ENCODE results near the gene EBF3.
A peak's percentile ranks its signal among the peaks of the same experiment; 100 is the strongest.

The EBF3 gene

DNA sequence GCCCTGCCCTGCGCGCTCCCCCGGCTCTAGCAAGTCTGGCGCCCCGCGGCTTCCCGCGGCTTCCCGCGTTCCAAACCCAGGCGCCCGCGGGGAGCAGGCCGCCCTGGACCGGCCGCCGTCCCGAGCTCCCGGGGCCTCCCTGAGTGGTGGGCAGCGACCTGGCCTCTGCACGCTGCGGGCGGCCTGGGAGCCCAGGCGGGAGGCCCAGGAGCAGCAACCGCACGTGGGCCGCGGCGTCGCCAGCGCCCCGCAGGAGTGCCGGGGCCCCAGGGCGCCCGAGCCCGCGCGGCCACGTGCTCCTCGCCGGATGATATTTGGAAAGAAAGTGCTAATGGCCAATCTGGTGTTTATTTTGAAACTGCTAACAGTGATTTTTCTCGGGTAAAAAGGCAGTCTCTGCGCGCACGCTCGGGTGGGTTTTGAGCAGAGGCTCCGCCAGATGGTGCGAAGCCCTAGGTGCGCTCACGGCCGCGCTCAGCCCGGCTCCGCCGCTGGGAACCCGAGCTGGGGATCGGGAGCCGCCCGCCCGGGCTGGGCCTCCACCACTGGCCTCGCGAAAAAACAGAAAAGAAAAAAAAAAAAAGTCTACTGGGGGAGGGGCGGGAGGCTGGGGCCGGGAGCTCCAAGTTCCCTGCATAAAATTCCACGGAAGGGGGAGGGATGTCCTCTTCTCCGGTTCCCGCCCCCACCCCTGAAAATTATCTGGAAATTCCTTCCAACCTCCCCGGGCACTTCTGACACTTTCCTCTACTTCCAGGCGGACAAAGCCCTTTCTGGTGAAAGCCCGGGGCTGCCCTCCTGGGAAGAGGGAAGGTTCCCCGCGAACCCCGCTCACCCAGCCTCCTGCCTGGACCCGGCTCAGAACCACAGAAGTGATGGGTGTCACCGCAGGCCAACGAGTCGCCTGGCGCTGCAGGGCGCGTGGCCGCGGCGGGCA, 4.3 kb downstream of the EBF3 start:
- DNase-seq (ENCODE audit: low spot score) (no peak), FAIRE-seq (no peak)

DNA sequence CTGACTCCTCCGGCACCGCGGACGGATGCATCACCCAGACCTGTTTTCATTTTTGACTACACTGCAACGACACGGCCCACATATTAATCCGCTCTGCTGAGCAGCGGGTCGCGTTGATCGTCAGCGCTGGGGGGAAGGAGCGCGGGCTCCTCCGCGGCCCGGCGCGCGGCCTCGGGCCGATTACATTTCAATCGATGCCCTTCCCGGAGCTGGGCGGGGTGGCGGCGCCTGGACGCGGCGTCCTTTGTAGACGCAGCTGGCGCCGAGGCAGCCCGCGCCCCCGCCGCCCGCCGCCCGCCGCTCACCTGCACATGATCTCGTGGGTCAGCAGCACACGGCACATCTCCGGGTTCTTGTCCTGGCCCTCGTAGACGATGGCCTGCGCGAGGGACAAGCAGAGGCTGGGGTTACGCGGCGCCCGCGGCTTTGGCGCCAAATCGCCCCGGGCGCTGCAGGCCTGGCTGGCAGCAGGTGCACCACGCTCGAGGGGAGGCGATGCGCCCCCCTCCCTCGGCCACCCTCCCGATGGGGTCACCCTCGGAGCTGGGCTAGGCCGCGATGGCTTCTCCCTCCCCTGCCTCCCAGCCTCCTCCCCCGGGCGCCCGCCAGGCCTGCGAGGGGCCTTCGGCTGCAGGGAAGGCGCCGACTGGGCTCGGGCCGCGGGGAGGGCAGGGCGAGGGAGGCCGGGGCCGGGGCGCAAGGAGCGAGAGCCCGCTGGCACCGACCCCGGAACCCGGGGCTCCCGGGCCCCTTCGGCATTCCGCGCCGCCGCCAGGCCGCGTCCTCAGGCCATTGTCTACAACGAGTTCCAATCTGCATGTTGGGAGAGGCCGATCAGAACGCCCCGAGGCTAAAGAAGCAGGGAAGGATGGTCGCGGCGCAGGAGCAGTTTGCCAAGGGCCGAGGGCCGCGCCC, 5.2 kb downstream of the EBF3 start:
- no peak for DNase-seq (ENCODE audit: low spot score)
- FAIRE-seq, result no peak

DNA sequence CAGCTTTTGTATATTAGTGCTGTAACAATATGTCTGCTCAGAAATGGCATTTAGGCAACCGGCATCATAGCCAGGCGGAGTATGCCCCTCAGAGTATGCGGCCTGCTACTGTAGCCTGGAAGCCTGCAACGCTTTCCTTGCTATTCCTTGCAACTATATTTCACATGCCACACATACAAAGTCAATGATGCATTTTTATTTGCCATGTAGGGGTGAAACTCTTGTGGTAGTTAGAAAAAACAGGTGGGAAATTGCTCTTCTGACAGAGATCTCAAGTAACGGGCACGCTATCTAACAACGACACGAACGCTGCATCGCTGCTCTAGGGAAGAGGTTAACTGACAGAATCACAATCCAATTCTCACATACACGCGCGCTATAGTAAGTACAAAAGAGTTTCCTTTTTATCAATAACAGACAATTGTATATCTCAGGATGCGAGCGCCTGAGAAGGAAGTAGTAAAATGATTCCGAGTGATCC, 5.9 kb downstream of the EBF3 start:
- no peak for DNase-seq (ENCODE audit: low spot score)
- no peak for FAIRE-seq

DNA sequence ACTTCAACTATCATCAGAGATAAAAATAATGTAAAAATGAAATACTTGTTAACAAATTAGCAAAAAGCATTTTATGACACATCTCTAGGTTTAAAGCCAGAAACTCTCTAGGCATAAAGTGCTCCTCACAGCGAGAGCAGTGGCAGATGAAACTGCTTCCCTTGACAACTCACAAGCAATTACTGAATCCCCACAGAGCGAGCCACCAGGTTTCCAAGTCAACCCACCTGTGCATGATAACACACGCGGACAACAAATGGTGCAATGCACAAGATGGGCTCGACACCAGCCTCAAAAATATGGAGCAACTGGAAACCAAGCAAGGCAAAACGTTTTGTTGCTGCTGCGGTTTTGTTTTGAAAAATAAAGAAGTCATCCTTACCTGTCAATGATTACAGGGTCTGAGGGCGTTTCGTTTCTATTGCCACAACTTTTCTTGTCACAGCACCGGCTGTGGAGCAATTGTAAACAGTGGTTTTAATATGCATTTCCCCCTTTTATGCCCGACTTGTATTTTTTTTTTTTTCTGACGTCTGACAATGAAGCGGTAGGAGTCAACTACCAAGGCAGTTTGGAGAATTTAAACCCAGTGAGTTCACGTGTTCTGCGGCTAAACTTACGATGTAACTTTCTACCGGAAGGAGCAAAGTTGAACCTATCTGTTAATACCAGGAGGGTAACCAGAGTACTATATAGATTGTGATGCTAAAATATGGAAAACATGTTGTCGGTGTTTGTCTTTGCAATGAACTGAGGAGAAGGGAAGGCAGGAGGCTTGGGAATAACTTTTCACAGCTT, 7.0 kb downstream of the EBF3 start:
- FAIRE-seq (no peak), DNase-seq (ENCODE audit: low spot score) (no peak)

DNA sequence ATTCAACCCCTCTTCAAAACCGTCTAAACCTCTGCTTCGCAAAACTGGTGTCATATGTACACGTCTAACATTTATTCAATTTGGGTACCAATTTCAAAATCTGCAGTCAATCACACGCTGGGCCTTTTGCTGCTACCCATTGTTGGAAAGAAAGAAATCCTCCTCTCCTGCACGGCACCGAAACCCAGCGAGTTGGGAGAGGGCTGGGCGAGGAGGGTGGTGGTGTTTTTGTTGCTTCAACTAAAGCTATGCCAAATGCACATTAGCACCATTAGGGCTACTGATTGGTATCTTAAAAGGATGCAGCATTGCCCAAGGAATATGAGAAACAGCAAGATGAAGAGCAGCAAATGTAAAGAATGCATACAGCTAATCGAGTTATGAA, 7.8 kb downstream of the EBF3 start:
- DNase-seq (ENCODE audit: low spot score) (no peak), FAIRE-seq (no peak)

DNA sequence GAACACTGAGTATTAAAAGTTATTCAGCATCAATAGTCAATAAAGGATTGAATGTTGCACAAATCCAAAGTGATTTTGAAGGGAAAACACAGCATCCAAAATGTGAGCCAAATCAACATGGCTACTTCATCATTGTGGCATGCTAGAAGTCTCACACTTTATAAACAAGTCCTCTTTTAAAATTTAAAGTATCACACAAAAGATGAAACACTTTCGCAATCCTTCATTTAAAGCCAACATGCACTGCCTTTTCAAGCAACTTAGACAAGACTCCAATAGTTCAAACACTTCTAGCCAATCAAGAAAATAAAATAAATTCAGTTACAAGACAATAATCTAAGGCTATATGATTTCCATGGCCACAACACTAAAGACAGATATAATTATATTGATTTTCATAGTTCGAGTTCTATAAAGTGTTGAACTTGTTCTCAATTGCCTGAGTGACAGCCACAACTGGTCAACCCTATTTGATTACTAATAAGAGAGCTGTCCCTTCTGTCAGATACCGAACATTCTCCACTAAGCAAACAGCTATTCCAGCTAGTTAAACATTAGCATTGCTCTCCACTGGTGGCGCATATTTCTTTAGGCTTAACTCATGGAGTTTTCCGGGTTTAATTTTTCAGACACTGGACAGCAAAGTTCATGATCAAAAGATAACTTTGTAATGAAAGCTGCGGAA, 8.3 kb downstream of the EBF3 start:
- FAIRE-seq, result no peak

DNA sequence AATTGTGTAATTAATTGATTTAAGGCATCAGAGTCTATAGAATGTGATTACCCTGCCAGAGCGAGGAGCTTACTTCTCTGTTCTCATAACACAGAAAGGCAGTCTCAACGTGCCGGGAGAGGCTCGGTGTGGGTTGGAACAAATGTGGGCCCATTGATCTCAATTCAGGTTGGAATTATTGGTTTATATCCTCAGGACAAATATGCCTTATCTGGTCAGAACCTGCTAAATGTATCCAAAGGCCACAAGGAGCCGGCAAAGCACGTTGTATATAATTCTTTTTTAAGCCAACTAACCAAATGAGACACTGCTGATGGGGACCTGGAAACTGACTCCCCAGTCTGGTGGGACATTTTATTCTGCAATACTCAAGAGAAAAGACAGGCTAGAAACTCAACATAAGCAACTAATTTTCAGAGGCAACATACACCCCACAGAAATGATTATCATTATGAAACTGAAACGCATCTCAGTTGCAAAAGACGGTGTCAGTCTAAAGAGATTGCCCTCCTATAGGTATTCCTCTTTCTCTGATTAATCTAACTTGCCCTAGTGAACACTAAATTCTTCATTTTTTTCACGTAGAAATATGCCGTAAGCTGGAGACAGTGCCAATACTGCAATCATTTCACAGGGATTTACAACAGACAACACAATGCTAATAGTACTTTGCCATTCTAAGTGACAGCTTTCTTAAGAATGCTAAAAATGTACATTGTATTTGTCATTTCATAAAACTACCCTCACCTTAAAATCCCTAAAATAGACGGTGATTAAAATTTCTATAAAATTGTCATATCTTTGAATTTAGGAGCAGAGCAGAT, 9.4 kb downstream of the EBF3 start:
- no peak for DNase-seq (ENCODE audit: low spot score)
- FAIRE-seq, result no peak

More for the DNA sequence above, 8.3 kb downstream of the EBF3 start:
- no peak for DNase-seq (ENCODE audit: low spot score)

DNA sequence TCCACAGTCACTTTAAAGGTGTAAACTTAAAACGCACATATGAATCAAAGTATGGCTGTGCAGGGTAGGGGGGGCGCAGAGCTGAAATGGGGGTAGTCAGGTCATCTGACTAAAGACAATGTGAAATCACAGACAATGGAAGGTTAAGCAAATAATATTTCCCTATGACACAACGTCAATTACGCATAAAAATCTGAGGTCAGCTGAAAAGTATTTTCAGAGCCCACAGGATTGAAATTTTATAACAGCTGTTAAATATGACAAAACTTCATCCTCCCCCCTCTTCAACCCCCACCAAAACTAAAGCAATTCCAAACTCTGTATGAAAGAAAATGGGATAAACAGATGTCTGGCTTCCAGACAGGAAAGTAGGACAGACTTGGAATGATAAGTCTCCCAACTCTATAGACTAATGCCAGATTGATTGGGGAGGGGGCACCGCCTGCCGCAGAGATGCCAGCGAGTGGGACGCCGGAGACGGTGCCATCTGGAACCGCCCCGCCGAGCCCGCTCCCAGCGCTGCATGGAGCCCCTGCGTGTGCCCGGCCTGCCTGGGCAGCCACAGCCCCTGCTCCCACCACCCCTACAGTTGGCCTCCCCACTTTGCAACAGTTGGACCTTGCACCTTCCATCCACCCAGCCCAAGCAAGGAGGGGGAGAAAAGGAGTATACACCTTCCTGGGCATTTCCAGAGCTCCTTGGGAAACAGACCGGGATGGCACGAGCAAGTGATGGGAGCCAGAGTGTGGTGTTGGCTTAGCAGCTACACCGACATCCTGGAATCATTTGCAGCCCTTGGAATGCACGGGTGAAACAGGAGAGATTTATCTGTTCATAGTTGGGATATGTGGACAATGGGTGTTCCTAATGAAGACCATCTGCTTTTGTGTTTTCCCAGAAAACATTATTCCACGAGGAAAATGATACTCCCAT, 10.7 kb downstream of the EBF3 start:
- DNase-seq (ENCODE audit: low spot score) (no peak), FAIRE-seq (no peak)

DNA sequence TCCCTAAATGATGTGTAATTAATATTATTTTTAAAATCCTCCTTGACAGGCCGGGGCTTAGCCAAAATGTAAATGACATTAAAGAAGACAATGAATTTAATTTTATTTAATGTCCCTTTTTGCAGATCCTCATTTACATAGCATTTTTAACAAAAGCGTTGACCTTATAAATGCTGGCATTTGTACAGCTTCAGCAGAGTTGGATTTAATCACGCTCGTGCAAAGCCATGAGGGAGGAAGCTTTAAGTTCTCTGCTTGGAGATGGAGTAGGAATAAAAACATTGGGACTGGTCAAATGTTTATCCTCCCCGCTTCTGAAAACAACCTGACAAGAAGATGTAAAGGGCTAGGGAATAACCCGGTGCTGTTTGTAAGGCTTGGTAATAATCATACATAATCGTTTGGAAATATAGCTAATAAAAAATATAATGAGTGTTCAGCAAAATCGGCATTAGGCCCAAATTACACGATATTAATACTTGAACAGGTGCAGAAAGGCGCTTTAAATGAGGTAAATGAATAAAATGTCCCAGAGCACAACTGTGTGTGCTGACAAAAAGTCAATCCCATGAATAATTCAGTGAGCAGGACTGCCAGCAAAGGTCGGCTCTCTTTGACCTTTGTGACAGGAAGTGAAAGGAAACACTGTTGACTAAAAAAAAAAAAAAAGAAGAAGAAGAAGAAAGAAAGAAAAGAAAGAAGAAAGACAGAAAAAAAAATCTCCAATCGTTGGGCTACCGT, 11.5 kb downstream of the EBF3 start:
- DNase-seq (ENCODE audit: low spot score) (no peak), FAIRE-seq (no peak)

DNA sequence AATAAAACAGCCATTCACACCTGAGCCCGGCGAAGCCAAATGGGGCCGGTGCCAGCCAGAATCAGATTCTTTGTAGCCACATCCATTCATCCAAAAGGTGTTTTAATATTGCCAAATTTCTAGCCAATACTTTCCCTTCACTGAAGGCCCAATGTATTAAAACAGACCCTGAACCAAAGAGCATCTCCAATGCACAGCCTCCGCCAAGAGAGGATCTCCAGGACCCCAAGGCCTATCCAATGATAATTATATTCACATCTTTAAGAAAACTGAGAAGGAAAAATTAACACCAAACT, 12.2 kb downstream of the EBF3 start:
- DNase-seq (ENCODE audit: low spot score), result no peak
- FAIRE-seq, result no peak

DNA sequence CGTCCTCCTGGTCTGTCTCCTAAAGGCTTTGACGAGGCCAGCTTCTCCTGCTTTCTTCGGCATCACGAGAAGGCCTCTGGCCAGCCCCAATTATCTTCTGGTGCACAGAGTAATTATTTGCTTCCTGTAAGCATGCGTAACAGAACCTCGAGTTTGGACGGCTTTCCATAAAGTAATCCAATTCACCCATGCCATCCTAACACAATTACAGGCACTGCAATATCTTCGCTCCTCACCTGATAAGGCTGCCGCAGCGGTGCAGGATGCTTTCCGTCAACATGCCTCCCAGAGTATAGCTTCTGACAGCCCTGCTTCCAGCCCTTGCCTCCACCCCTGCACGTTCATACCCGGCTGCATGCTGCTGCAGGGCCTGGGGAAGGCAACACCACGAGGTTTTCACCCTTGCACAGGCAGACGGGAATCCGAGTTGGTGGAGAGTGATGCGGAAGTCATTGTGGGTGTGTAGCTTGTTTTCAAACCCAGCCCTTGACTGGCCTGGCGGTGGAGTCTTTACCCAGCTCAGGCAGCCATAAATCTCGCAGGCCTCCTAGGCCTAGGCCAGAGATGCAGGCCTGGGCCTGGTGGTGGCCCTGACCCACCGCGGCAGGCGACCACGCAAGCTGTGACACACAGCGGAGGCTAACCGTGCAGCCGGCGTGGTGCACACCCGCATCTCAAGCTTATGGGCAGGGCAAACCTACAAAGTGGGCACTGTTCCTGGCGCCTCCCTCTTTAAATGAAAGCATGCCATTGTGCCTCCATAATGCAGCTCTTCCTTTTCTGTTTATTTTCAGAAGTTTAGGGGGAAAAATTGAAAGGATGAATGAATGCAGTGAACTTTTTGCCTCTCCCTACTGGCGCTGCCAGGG, 12.7 kb downstream of the EBF3 start:
- no peak for DNase-seq (ENCODE audit: low spot score)
- no peak for FAIRE-seq

DNA sequence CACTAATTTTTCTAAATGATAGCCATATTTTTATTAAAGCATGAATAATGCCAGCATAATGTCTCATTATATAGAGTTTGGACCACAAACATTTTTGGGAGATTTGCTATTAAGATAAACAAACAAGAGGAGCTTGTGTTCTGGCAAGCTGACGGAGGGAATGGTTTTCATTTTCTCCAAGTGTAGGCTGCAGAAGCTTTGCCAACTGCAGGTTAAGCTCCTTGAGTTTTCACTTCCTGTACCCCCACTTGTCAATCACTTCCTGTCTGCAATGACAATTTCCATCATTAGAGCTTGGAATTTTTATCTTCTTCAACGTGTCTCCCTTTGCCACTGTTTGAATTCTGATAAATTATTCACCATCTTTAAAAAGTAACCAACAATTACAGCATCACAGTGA, 13.4 kb downstream of the EBF3 start:
- no peak for FAIRE-seq

DNA sequence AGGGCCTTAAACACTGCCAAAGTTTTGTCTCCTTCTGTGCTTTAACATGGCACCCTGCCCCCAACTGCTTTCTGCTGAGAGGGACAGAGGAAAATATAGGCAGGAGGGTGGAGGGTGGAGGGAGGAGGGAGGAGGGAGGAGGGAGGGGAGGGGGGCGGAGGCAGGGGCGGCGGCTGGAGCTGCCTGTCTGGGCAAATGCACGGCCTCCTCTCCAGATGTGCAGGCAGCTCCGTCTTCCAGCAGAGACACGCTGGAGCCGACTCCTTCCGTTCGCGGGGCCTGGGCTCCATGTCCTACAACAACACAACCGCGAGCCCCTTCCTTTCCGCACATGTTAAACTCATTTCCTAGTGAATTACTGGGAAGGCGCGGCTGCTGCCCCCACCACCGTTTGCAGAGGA, 14.2 kb downstream of the EBF3 start:
- FAIRE-seq (no peak), DNase-seq (ENCODE audit: low spot score) (peak; percentile 39)

More for the DNA sequence above, 13.4 kb downstream of the EBF3 start:
- DNase-seq (ENCODE audit: low spot score), result no peak

DNA sequence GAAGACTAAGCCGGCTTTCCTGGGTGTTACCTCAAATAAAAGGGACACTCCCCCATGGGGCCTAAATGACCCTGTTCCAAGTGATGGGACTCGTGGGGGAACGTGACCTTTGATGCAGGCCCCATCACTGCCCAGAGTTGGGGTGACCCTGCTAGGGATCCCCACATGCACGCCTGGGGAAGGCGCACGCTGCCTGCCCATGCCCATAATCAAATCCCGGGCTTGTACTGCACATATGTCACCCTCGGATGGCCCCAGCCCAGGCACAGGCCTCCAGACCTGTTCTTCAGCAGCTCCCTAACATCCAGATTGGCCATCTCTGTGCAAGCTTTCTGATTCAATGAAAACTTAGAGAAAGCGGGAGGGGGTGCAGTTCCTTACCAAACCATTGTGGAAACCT, 14.7 kb downstream of the EBF3 start:
- no peak for FAIRE-seq

DNA sequence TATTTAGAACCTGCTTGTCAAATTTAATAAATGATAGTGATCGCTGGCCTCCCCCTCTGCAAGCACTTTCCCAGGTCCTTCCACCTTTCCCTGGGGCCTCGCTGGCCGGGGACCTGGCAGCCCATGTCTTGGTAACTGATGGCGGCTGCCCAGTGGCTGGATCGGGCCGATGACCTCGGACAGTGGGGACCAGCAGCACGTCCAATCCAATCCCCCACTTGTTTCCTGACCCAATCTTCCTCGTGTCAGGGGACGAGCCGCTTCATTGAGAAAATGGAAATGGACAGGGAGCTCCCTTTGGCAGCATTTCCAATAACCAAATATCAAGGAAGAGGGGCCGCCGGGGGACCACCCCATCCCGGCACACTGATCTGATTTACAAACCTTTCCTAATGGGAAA, 17.2 kb downstream of the EBF3 start:
- FAIRE-seq (no peak), DNase-seq (ENCODE audit: low spot score) (no peak)

More for the DNA sequence above, 14.7 kb downstream of the EBF3 start:
- DNase-seq (ENCODE audit: low spot score), result no peak

DNA sequence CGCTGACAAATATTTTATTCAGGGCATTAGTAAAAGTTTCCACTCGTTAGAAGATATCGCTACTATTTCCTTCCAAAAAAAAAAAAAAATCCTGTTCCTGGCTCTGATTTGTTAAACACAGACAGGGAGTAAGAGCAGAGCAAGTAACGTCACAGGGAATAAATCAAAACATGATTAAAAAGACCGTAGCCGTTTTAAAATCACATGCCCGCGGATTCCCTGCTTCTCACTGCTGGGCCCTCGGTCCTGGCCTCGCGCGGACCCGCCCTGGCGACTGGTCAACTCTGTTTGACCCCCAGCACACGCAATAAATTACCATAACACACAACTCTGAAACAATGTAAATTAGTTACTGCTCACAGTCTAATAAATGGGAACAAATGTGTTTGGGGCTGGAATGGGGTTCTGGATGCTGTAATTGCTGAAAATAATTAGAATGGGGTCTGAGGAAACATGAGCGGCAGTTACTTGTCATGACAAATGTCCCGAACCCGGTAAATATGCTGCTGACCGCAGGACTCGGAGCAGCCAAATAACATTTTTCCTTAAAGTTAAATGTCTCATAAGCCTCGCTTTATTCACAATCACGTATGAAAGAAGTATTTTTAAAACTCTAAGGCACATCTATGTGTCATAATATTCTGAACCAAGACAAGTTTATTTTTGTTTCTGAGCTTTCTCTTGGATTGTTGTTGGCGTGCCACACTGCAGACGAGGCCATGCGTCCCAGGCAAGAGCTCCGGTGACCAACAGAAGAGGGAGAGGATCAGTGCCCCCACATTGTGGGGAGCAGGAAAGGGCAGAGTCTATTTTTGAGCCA, 17.9 kb downstream of the EBF3 start:
- no peak for FAIRE-seq
- no peak for DNase-seq (ENCODE audit: low spot score)
